Heart left ventricle (tissue), 13 donors: ENCODE results near the gene LRRC8E.
A peak's percentile ranks its signal among the peaks of the same experiment; 100 is the strongest.

Experiments used
- POLR2A ChIP-seq, 2 donors: fragments of 450-650 bp; IDR thresholded peaks; one replicate each; pipeline ENCODE4 v1.6.1; 2017; ENCODE audit warnings: antibody characterized with exemption in 2 of 2, mild to moderate bottlenecking in 2 of 2, moderate library complexity in 2 of 2
- TF ChIP-seq, protein P1 (sequence below), 12 donors: fragments of 200-600 bp; sonication (generic) in 4 of 12; IDR thresholded peaks; one replicate each; pipeline versions ENCODE4 v1.5.0 to v1.8.0; 2018 to 2022; ENCODE audit warnings: antibody characterized with exemption in 12 of 12, mild to moderate bottlenecking in 5 of 12
- donor health status: ischemic (EF 13 %, LVEDD 7.1; RV severe dilation, severe dysfunction).
- donor health status: DM: no; HTN: yes; CAD: no.
- donor health status: DM: no; HTN: no; CAD: no.
- donor health status: ischemic (EF 25% LVEDD 6.9; RV normal size, moderate dysfunction).
- donor health status: ischemic (EF 25% LVEDD 5.7; RV mildly dilated, moderate dysfunction).
- donor health status: ischemic (EF 35%, LVEDD 5.7; RV mildly dilated, moderate dysfunction).
- donor health status: nonischemic (EF 11% LVEDD 7.7; RV severe dilation, severe dysfunction).
- donor health status: DM: yes; HTN: yes; CAD: no.
- donor health status: PGD.
- donor health status: ischemic (EF 29% LVEDD 5.4; RV normal size, mild dysfunction).
- donor health status: nonischemic (EF 23%, LVEDD 6.1; RV moderate dilation, normal function).

- TF ChIP-seq POLR2A (IDR thresholded peaks at IDR 0.05): peak in 1 of 2 donors; percentile 67
- TF ChIP-seq, protein P1, sequence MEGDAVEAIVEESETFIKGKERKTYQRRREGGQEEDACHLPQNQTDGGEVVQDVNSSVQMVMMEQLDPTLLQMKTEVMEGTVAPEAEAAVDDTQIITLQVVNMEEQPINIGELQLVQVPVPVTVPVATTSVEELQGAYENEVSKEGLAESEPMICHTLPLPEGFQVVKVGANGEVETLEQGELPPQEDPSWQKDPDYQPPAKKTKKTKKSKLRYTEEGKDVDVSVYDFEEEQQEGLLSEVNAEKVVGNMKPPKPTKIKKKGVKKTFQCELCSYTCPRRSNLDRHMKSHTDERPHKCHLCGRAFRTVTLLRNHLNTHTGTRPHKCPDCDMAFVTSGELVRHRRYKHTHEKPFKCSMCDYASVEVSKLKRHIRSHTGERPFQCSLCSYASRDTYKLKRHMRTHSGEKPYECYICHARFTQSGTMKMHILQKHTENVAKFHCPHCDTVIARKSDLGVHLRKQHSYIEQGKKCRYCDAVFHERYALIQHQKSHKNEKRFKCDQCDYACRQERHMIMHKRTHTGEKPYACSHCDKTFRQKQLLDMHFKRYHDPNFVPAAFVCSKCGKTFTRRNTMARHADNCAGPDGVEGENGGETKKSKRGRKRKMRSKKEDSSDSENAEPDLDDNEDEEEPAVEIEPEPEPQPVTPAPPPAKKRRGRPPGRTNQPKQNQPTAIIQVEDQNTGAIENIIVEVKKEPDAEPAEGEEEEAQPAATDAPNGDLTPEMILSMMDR (IDR thresholded peaks at IDR 0.05): peak; percentile 22 to 88 (median 65)
These were observed 15.1 kb downstream of the LRRC8E start, which contains the start of gene MAP2K7 for GRCh38 chr19:7903244-7904073.
